ENCODE results near the gene ZNF33B.

Gene ZNF33B

DNA sequence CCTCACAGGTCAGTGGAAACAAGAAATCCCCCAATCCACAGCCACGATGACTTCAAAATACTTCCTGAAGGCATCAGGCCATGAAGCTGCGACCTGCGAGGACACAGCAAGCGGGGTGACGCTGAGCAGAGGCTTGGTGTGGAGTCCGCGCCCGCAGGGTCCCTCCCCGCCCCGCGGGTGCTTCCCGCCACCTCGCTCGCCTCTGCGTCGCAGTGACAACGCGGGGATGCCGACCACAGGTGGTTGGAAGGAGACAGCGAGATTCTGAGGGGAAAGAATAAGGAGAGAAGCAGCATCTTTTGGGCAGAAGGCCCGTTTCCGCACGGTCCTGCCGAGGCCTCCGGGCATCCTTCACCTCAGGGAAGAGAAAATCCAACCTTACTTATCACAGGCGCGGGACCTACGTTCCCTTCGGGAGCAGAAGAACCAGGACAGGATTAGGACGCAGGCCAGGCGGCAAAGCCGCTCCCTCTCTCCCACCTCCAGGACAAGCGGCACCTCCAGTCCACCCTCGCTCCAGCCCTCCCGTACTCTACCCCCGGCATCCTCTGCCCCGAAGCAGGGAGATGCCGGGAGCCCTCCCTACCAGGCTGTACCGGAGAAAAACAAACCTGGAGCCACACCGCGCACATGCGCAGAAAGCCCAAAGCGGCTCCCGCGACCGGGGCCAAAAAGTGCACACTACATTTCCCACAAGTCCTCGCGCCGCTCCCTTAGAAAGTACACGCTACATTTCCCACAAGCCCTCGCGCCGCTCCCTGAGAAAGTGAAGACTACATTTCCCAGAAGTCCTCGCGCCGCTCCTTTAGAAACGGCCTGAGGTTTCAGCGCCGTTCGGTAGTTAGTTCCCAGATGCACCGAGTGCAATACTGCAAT is 85.9 kb downstream of the ZNF33B start:
- ATAC-seq, result peak; percentile 94
- no peak for TF ChIP-seq ESRRG (CRISPR knock-in tag; IDR thresholded peaks at IDR 0.05)
- TF ChIP-seq PPARA (CRISPR knock-in tag; IDR thresholded peaks at IDR 0.05; ENCODE audit: borderline replicate concordance), result no peak
- no peak for TF ChIP-seq CSDC2 (CRISPR knock-in tag; IDR thresholded peaks at IDR 0.05)
- no peak for TF ChIP-seq TOX (CRISPR knock-in tag; IDR thresholded peaks at IDR 0.05; ENCODE audit: borderline replicate concordance)
- TF ChIP-seq RARB (CRISPR knock-in tag; IDR thresholded peaks at IDR 0.05), result no peak
- TF ChIP-seq GLIS3 (CRISPR knock-in tag; IDR thresholded peaks at IDR 0.05), result no peak
- TF ChIP-seq ZFP3 (CRISPR knock-in tag; IDR thresholded peaks at IDR 0.05), result no peak
- TF ChIP-seq, protein P1, sequence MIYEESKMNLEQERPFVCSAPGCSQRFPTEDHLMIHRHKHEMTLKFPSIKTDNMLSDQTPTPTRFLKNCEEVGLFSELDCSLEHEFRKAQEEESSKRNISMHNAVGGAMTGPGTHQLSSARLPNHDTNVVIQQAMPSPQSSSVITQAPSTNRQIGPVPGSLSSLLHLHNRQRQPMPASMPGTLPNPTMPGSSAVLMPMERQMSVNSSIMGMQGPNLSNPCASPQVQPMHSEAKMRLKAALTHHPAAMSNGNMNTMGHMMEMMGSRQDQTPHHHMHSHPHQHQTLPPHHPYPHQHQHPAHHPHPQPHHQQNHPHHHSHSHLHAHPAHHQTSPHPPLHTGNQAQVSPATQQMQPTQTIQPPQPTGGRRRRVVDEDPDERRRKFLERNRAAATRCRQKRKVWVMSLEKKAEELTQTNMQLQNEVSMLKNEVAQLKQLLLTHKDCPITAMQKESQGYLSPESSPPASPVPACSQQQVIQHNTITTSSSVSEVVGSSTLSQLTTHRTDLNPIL (CRISPR knock-in tag; IDR thresholded peaks at IDR 0.05; ENCODE audit: low read depth), result no peak
- no peak for TF ChIP-seq ZC3H10 (CRISPR knock-in tag; IDR thresholded peaks at IDR 0.05)
- TF ChIP-seq TCF4 (CRISPR knock-in tag; IDR thresholded peaks at IDR 0.05; ENCODE audit: borderline replicate concordance), result no peak
- no peak for TF ChIP-seq CSRNP3 (CRISPR knock-in tag; IDR thresholded peaks at IDR 0.05)
- no peak for TF ChIP-seq ARNTL (CRISPR knock-in tag; IDR thresholded peaks at IDR 0.05; ENCODE audit: borderline replicate concordance, low read depth)
- TF ChIP-seq ZNF565 (CRISPR knock-in tag; conservative IDR thresholded peaks at IDR 0.05; ENCODE audit: low read depth), result no peak
- TF ChIP-seq BACH2 (CRISPR knock-in tag; IDR thresholded peaks at IDR 0.05; ENCODE audit: borderline replicate concordance), result no peak
- no peak for TF ChIP-seq ISL1 (CRISPR knock-in tag; IDR thresholded peaks at IDR 0.05)
- TF ChIP-seq ZFP30 (CRISPR knock-in tag; IDR thresholded peaks at IDR 0.05), result no peak
- no peak for TF ChIP-seq ZNF8 (CRISPR knock-in tag; IDR thresholded peaks at IDR 0.05)
- no peak for TF ChIP-seq POU6F1 (CRISPR knock-in tag; IDR thresholded peaks at IDR 0.05; ENCODE audit: borderline replicate concordance, low read depth)

- TF ChIP-seq CSRNP3 (CRISPR knock-in tag; IDR thresholded peaks at IDR 0.05), result no peak
- TF ChIP-seq, protein P2, sequence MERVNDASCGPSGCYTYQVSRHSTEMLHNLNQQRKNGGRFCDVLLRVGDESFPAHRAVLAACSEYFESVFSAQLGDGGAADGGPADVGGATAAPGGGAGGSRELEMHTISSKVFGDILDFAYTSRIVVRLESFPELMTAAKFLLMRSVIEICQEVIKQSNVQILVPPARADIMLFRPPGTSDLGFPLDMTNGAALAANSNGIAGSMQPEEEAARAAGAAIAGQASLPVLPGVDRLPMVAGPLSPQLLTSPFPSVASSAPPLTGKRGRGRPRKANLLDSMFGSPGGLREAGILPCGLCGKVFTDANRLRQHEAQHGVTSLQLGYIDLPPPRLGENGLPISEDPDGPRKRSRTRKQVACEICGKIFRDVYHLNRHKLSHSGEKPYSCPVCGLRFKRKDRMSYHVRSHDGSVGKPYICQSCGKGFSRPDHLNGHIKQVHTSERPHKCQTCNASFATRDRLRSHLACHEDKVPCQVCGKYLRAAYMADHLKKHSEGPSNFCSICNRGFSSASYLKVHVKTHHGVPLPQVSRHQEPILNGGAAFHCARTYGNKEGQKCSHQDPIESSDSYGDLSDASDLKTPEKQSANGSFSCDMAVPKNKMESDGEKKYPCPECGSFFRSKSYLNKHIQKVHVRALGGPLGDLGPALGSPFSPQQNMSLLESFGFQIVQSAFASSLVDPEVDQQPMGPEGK (CRISPR knock-in tag; IDR thresholded peaks at IDR 0.05; ENCODE audit: borderline replicate concordance), result no peak
- TF ChIP-seq, protein P1 (CRISPR knock-in tag; IDR thresholded peaks at IDR 0.05; ENCODE audit: low read depth), result no peak
- no peak for TF ChIP-seq ZNF565 (CRISPR knock-in tag; conservative IDR thresholded peaks at IDR 0.05; ENCODE audit: low read depth)
- no peak for TF ChIP-seq TCF4 (CRISPR knock-in tag; IDR thresholded peaks at IDR 0.05; ENCODE audit: borderline replicate concordance)
- TF ChIP-seq BACH2 (CRISPR knock-in tag; IDR thresholded peaks at IDR 0.05; ENCODE audit: borderline replicate concordance), result no peak
- no peak for TF ChIP-seq ZFP30 (CRISPR knock-in tag; IDR thresholded peaks at IDR 0.05)
- no peak for TF ChIP-seq ZC3H10 (CRISPR knock-in tag; IDR thresholded peaks at IDR 0.05)
- TF ChIP-seq ESRRG (CRISPR knock-in tag; IDR thresholded peaks at IDR 0.05), result no peak
Observed at GRCh38 chr10:42551582-42552187, 86.7 kb downstream of the ZNF33B start.

More at GRCh38 chr10:42551582-42552187, 86.7 kb downstream of the ZNF33B start:
- peak; percentile 30 for ATAC-seq

Data from SK-N-SH treated with all-trans-retinoic acid at 6 μM for 48 hours (cell line).